ENCODE data around the gene COX6B1. TPM values are rescaled to one million over a fixed set of nuclear protein-coding genes. Genes with fewer than 3 reads are reported as not detected.

COX6B1 gene
- total and polyA plus RNA-seq, 9 donors, result 181 to 601 (median 254) TPM

GRCh38 chr19:35620001-35620400, 28.1 kb upstream of the COX6B1 start:
- no peaks in the 10 kb centered on the region for H3K27me3 ChIP-seq
- no peak overlapping the region for H3K4me3 ChIP-seq
- intact Hi-C loops (cut with DNase I), result no loop called here
- no peaks in the 10 kb centered on the region for H3K9me3 ChIP-seq
- no peak for DNase-seq
- WGBS, 3 donors, result 88 to 92% (median 88%) methylated on average over 17 of the region's 17 CpGs
- no peak overlapping the region for H3K27ac ChIP-seq
- no peaks in the 10 kb centered on the region for H3K36me3 ChIP-seq
- no peak for TF ChIP-seq EP300 (IDR thresholded peaks at IDR 0.05)
- no peaks in the 10 kb centered on the region for H3K4me1 ChIP-seq (ENCODE audit: insufficient read depth)

GRCh38 chr19:35621708-35622107, 26.4 kb upstream of the COX6B1 start:
- Histone ChIP-seq H3K36me3 (no peaks in the 10 kb centered on the region), H3K9me3 (no peaks in the 10 kb centered on the region), H3K27me3 (no peaks in the 10 kb centered on the region), H3K4me3 (no peak overlapping the region), H3K4me1 (ENCODE audit: insufficient read depth) (no peaks in the 10 kb centered on the region), H3K27ac (no peak overlapping the region)
- intact Hi-C loops (cut with DNase I), result no loop called here
- 78 to 88% (median 86%) methylated on average over 9 of the region's 9 CpGs for WGBS, 3 donors
- TF ChIP-seq EP300 (IDR thresholded peaks at IDR 0.05) (no peak), POLR2A (IDR thresholded peaks at IDR 0.05) (no peak), CTCF (IDR thresholded peaks at IDR 0.05) (no peak)
- DNase-seq, result no peak

- DNase-seq, result no peak
- Histone ChIP-seq H3K27me3 (no peaks in the 10 kb centered on the region), H3K4me1 (ENCODE audit: insufficient read depth) (no peaks in the 10 kb centered on the region), H3K36me3 (no peaks in the 10 kb centered on the region), H3K27ac (no peak overlapping the region), H3K9me3 (no peaks in the 10 kb centered on the region), H3K4me3 (no peak overlapping the region)
- intact Hi-C loops (cut with DNase I), result no loop called here
- 82 to 90% (median 83%) methylated on average over 13 of the region's 13 CpGs for WGBS, 3 donors
- TF ChIP-seq CTCF (IDR thresholded peaks at IDR 0.05) (no peak), EP300 (IDR thresholded peaks at IDR 0.05) (no peak), POLR2A (IDR thresholded peaks at IDR 0.05) (no peak)
These were observed 25.4 kb upstream of the COX6B1 start for GRCh38 chr19:35622750-35623149.

GRCh38 chr19:35623327-35624010, 24.7 kb upstream of the COX6B1 start:
- Histone ChIP-seq H3K4me1 (ENCODE audit: insufficient read depth) (no peaks in the 10 kb centered on the region), H3K27ac (no peak overlapping the region), H3K27me3 (no peaks in the 10 kb centered on the region), H3K4me3 (no peak overlapping the region), H3K9me3 (no peaks in the 10 kb centered on the region), H3K36me3 (no peaks in the 10 kb centered on the region)
- DNase-seq, result no peak
- intact Hi-C loops (cut with DNase I), result no loop called here
- TF ChIP-seq POLR2A (IDR thresholded peaks at IDR 0.05) (no peak), EP300 (IDR thresholded peaks at IDR 0.05) (no peak), CTCF (IDR thresholded peaks at IDR 0.05) (no peak)
- WGBS, 3 donors, result 83 to 87% (median 85%) methylated on average over 6 of the region's 6 CpGs

- H3K4me1 ChIP-seq (ENCODE audit: insufficient read depth), result peaks cover 4% of the 10 kb centered on the region
- 3 to 10% (median 3%) methylated on average over 9 of the region's 9 CpGs for WGBS, 3 donors
- H3K36me3 ChIP-seq, result no peaks in the 10 kb centered on the region
- DNase-seq, result no peak
- H3K4me3 ChIP-seq, result peak overlapping the region; percentile 61
- TF ChIP-seq POLR2A (IDR thresholded peaks at IDR 0.05) (no peak), CTCF (IDR thresholded peaks at IDR 0.05) (no peak), EP300 (IDR thresholded peaks at IDR 0.05) (no peak)
- peak overlapping the region; percentile 90 to 97 for H3K27ac ChIP-seq
- H3K9me3 ChIP-seq, result no peaks in the 10 kb centered on the region
- H3K27me3 ChIP-seq, result no peaks in the 10 kb centered on the region
- intact Hi-C loops (cut with DNase I), result no loop called here
These were observed 19.9 kb upstream of the COX6B1 start for GRCh38 chr19:35628264-35628564.
